ENCODE measurements around the gene KMT2B. TPM values are rescaled to one million over a fixed set of nuclear protein-coding genes. Genes with fewer than 3 reads are reported as not detected.

KMT2B gene
- total and polyA plus RNA-seq, 2 of the 8 experiments (the other 6 are each of a cell fraction or from before 2014, with no cell fraction given): 26.7 to 38.6 TPM

- no peak overlapping the region for H3K4ac ChIP-seq (replicated peaks; ENCODE audit: insufficient read length, low read depth, low read length)
- H4K8ac ChIP-seq (ENCODE audit: extremely low read depth, insufficient read depth, low read length): peak overlapping the region; percentile 29
- peaks cover 13% of the 10 kb centered on the region for H3K23me2 ChIP-seq (ENCODE audit: low read depth, low read length)
- H3K56ac ChIP-seq (replicated peaks; ENCODE audit: insufficient read length, low read depth, low read length): no peak overlapping the region
- no peak overlapping the region for H3K9ac ChIP-seq (replicated peaks in 1 of 4; ENCODE audit: extremely low read depth in 1 of 4, low read depth in 3 of 4, low read length in 3 of 4)
- no peak overlapping the region for H4K5ac ChIP-seq (ENCODE audit: insufficient read length, low read depth, low read length)
- WGBS, 2 experiments (ENCODE audit: extremely low coverage in 1 of 2, insufficient coverage in 1 of 2, insufficient read length in 1 of 2, insufficient replicate concordance in 2 of 2, low coverage in 1 of 2, low lambda C conversion rate in 2 of 2, missing lambda C conversion rate in 1 of 2): 91% methylated on average over 29 of the region's 32 CpGs; no CpG with 5 or more reads in 1 of the 2 experiments
- H2AK5ac ChIP-seq (ENCODE audit: low read depth, low read length): no peak overlapping the region
- ChIA-PET CTCF (ENCODE audit: partially characterized antibody) (interaction anchor here (0.7 to 11.8 kb wide), 6 partner anchors 19 to 253 kb away, joined by 3 to 80 read pairs (median 4); partner anchors contain the start of gene IGFLR1), POLR2A (ENCODE audit: partially characterized antibody) (interaction anchor here (1.0 to 5.0 kb wide), 6 partner anchors 8 to 29 kb away, joined by 3 to 54 read pairs (median 3); partner anchors contain the start of genes LIN37, PSENEN and U2AF1L4)
- no peaks in the 10 kb centered on the region for H3K27me3 ChIP-seq (replicated peaks in 1 of 4; ENCODE audit: control insufficient read depth in 3 of 4, extremely low read depth in 1 of 4, insufficient read depth in 3 of 4, low read length in 3 of 4)
- H3K4me3 ChIP-seq (ENCODE audit: extremely low read depth in 1 of 4, insufficient read depth in 2 of 4, low read depth in 3 of 4, low read length in 4 of 4): peak overlapping the region in 2 of 4 experiments; percentile 70 to 89; a peak in 3 of 8 replicates
- H2AFZ ChIP-seq (ENCODE audit: low read length): no peak overlapping the region
- H2BK20ac ChIP-seq (ENCODE audit: low read length): no peak overlapping the region
- H3K79me2 ChIP-seq (ENCODE audit: control insufficient read depth in 1 of 2, insufficient read depth in 2 of 2, low read length in 2 of 2): peaks cover 0 to 20% of the 10 kb centered on the region in 2 experiments; a peak in 3 of 4 replicates
- no peak overlapping the region for H3K27ac ChIP-seq (ENCODE audit: low read depth, low read length)
- H3K4me2 ChIP-seq (ENCODE audit: insufficient read depth in 1 of 2, low read depth in 2 of 2, low read length in 2 of 2): peak overlapping the region; percentile 80 to 97
- H2BK12ac ChIP-seq (ENCODE audit: low read depth, low read length): no peak overlapping the region
- H3K4me1 ChIP-seq (replicated peaks in 1 of 4; ENCODE audit: control insufficient read depth in 3 of 4, insufficient read depth in 4 of 4, low read length in 3 of 4): peaks cover 0 to 21% (median 14%) of the 10 kb centered on the region in 4 experiments; a peak in 6 of 7 replicates
- H4K20me1 ChIP-seq (replicated peaks in 1 of 2; ENCODE audit: control insufficient read depth in 1 of 2, insufficient read depth in 2 of 2, low read length in 2 of 2): peaks cover 7 to 11% of the 10 kb centered on the region in 2 experiments
- FAIRE-seq (no peak), DNase-seq (ENCODE audit: low read depth in 1 of 2, low spot score in 2 of 2) (no peak)
- no peak overlapping the region for H2BK5ac ChIP-seq (ENCODE audit: low read depth, low read length)
- H3K36me3 ChIP-seq (ENCODE audit: control insufficient read depth in 2 of 4, insufficient read depth in 4 of 4, low read length in 3 of 4): peaks cover 14 to 37% (median 22%) of the 10 kb centered on the region in 4 experiments
- H2BK15ac ChIP-seq (ENCODE audit: low read length): no peak overlapping the region
- H3K79me1 ChIP-seq (ENCODE audit: low read depth, low read length): peaks cover 8% of the 10 kb centered on the region
- no peak overlapping the region for H3K23ac ChIP-seq (ENCODE audit: insufficient read length)
- H2BK120ac ChIP-seq (replicated peaks; ENCODE audit: low read depth, low read length): no peak overlapping the region
- no peak overlapping the region for H3K14ac ChIP-seq (ENCODE audit: insufficient read length)
- no peaks in the 10 kb centered on the region for H3K9me3 ChIP-seq (ENCODE audit: insufficient read depth in 2 of 2, low read depth in 1 of 2, low read length in 1 of 2)
- H4K91ac ChIP-seq (replicated peaks; ENCODE audit: insufficient read length, low read length): no peak overlapping the region
- no peak overlapping the region for H3K18ac ChIP-seq (ENCODE audit: extremely low read depth, low read length)
- TF ChIP-seq GABPA (IDR thresholded peaks at IDR 0.05; ENCODE audit: borderline replicate concordance, insufficient read depth, low read length) (no peak), YY1 (IDR thresholded peaks at IDR 0.05; ENCODE audit: low read depth, low read length) (no peak), TAF7 (optimal IDR thresholded peaks at IDR 0.05; ENCODE audit: borderline replicate concordance, low read depth, low read length) (no peak), ZNF274 (IDR thresholded peaks at IDR 0.05; ENCODE audit: borderline replicate concordance, extremely low read depth, low read length) (no peak), RFX5 (IDR thresholded peaks at IDR 0.05; ENCODE audit: borderline replicate concordance, low read depth, low read length) (no peak), EP300 (IDR thresholded peaks at IDR 0.05; ENCODE audit: borderline replicate concordance in 1 of 2, low read depth in 2 of 2, low read length in 2 of 2) (no peak), POLR2A (IDR thresholded peaks at IDR 0.05; ENCODE audit: control extremely low read depth in 1 of 2, low read depth in 2 of 2, low read length in 2 of 2) (no peak), EGR1 (IDR thresholded peaks at IDR 0.05; ENCODE audit: borderline replicate concordance, low read depth, low read length) (no peak), MAFK (IDR thresholded peaks at IDR 0.05; ENCODE audit: low read depth, low read length) (no peak), CBX8 (IDR thresholded peaks at IDR 0.05; ENCODE audit: borderline replicate concordance, low read depth, low read length) (no peak), KDM5A (IDR thresholded peaks at IDR 0.05; ENCODE audit: low read length) (no peak), NRF1 (IDR thresholded peaks at IDR 0.05; ENCODE audit: low read depth, low read length) (no peak)
Observed at GRCh38 chr19:35719402-35720162, 1.8 kb downstream of the KMT2B start.

Data from H1 (cell line).